ENCODE results near the gene UCP1.

GRCh38 chr4:140529434-140529833 lies 39.3 kb downstream of the UCP1 start:
- TF ChIP-seq CTCF (IDR thresholded peaks at IDR 0.05): no peak
- no peak for TF ChIP-seq POLR2A (IDR thresholded peaks at IDR 0.05)
